GM19238 (cell line): ENCODE measurements around the gene GALM.
"Not testable (repeated sequence)": the region's sequence is repeated elsewhere in the genome, so short reads cannot be mapped to it uniquely, and the experiment has no call there.

Source experiments
- DNase-seq: peaks from one replicate; pipeline ENCODE4 v3.0.0; 2011; ENCODE audit warnings: low spot score; ENCODE audit not compliant: insufficient read length

GALM gene

GRCh38 chr2:38709567-38710194 lies 43.8 kb downstream of the GALM start:
- DNase-seq: no peak

DNA sequence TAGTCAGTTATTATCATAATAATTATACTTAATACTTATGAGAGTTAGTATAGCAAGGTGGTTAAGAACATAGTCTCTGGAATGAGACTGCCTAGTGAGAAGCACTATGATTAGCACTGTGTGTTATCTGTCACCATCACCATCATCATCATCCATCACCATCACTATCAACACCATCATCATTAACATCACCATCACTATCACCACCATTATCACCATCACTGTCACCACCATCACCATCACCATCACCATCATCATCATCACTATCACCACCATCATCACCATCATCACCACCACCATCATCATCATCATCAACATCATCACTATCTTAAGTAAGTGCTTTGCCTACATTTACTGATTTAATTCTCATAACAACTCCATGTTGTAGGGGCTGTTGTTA lies 45.6 kb downstream of the GALM start:
- DNase-seq: no peak

GRCh38 chr2:38712413-38712812 lies 46.5 kb downstream of the GALM start:
- DNase-seq: no peak

DNA sequence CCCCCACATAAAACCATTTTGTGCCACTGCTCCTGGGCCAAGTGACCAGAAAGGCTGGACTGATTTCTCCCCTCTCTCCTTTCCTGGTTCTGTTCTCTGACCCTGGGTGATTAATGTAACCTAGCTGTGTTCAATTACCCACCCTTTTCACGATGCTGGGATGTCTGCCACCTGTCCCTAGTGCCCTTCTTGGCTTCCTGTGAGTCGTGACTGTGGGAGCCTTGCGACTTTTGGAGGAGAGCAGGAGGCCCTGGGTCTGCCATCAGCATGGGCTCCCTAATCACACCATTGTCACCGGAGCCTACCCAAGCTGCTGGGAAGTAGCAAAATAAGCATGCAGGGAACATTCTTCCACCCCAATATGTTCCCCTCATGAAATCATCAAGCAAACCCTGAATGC lies 47.0 kb downstream of the GALM start:
- DNase-seq: no peak

DNA sequence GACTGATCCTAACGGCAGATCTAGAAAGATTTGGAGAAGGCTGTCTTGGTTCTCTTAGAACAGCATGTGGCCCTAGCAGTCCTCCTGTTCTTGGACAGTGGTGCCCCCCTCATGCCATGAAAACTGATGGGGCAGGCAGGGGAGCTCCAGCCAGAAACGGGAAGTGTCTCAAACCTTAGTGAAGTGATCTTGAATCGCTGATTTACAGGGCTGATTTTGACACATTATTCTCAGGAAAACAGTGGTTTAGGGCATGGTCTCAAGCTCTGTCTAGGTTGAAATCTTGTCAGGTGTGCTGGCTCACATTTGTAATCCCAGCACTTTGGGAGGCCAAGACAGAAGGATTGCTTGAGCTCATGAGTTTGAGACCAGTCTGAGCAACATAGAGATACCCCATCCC lies 47.4 kb downstream of the GALM start:
- DNase-seq: no peak

DNA sequence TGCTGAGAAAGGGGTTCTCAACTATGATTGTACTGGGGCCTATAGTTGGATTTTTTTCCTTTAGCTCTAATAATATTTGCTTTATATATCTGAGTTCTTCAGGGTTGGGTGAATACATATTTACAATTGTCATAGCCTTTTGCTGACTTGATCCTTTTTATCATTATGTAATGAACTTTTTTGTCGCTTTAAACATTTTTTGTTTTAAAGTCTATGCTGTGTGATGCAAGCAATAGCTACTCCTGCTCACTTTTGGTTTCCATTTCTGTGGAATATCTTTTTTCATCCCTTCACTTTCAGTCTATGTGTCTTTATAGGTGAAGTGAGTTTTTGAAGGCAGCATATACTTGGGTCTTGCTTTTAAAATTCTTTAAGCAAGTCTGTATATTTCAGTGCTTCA lies 49.0 kb downstream of the GALM start:
- not testable (repeated sequence) for DNase-seq

DNA sequence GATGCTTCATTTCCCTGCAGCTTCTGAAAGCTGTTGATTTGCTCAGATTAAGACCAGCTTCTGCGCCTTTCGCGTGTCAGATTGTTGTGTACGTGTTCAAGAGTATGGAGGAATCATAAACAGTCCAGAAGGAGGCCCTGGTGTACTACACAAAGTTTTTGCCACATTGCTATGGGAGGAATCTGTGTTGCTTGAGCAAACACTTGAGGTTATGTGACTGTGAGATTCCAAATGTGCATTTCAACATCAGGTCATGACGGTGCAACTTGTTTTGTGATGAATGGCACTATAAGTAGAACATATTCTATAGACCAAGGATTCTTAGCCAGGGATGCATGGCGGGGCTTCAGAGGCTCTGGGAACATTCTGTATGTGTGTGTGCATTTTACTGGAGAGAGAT lies 50.3 kb downstream of the GALM start:
- no peak for DNase-seq

- DNase-seq: no peak
Observed at GRCh38 chr2:38718601-38719000, 52.7 kb downstream of the GALM start.

- DNase-seq: no peak
Observed at GRCh38 chr2:38719706-38720105, 53.8 kb downstream of the GALM start.

DNA sequence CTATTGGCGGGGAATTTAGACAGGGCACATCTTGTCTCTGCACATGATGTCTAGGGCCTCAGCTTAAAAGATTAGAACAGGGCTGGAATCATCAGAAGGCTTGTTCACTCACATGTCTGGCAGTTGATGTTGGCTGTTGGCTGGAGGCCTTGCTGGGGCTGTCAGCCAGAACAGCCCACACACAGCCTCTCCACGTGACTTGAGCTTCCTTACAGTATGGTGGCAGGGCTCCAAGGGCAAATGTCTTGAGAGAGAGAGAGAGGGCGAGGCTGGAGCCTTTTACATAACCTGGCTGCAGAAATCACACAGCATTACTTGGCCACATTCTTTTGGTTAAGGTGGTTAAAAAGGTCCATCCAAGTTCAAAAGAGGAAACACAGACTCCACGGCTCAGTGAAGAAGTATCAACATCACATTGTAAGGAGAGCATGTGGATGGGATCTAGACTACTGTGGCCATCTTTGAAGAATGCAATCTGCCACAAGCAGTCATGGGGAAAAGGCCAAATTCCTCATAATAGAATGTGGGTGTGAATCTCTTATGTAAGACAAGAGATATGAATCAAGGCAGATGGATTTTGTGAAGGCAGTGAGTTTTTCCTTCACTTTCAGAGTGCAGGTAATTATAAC lies 54.8 kb downstream of the GALM start:
- DNase-seq: no peak

DNA sequence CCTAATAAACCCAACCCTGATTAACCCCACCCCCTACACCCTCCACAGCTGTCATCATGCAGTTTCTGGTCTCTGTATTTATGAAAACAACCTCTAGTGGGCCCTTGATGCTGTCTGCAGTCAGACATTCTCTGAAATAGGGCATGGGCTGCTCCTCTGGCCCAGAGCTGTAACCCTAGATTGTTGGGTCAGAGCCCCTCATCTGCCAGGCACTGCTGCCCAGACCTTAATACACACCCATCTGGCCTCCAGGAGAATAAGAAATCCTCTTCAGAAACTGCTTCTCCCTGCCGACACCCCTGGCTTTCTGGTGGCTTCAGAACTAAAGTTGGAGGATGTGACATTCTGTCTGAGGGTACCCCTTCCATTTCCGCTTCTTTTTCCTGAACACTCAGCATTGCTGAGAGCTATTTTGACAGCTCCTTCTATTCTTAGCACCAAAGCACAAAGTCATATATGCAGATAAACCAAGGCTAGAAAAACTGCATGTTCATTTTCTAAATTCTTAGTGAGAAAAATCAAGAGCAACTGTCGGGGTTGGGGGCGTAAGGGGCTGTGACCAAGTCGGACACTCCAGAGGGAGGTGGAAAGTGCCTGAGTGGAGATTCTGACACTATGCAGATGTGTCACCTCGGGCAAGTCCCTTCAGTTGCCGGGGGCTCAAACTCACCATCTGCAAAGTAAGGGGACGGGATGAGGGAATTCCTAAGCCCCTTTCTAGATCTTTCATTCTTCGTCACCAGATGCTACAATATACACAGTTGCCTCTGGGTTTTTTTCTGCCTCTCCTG lies 56.6 kb downstream of the GALM start:
- no peak for DNase-seq

GRCh38 chr2:38723173-38723572 lies 57.3 kb downstream of the GALM start:
- DNase-seq: no peak

DNA sequence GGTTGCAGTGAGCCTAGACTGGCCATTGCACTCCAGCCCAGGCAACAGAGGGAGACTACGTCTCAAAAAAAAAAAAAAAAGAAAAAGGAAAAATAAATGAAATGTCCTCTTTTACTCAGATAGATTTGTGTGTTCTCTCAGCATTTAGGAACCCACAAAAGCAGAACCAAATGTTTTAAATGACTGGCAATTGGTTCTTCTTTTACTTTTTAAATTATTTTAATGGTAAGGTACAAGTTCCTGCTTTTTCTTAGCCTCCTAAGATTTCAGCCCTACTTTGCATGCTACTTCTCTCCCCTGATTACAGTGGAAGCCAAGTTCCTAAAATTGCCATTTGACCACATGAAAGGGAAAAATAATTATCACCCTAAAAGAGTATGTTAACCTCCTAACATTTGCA lies 61.7 kb downstream of the GALM start:
- no peak for DNase-seq

DNA sequence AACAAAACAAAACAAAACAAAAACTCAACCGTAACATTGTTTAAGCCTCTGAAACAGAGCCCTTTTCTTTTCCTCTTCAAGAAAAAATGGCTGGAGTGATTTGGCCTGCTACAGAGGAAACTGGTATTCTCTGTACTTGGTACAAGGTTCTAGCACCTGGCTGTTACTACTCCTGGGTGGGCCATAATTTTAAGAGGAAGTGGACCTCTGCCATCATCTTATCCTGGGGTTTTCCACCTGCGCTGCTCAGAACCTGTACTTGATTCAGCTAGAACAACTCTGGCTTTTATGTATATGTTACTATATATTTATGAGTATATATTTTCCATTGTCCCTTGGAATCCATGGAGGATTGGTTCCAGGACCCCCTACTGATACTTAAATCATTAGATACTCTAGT lies 62.8 kb downstream of the GALM start:
- no peak for DNase-seq

DNA sequence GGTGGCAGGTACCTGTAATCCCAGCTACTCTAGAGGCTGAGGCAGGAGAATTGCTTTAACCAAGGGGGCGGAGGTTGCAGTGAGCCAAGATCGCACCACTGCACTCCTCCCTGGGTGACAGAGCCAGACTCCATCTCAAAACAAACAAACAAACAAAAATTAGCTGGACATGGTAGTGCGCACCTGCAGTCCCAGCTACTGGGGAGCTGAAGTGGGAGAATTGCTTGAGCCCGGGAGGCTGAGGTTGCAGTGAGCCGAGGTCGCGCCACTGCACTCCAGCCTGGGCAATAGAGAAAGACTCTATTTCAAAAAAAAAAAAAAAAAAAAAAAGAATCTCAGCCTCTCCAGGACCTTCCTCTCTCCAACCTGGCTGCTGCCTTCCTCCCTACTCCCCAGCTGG lies 65.2 kb downstream of the GALM start:
- DNase-seq: no peak

- no peak for DNase-seq
Observed at GRCh38 chr2:38731684-38732221, 65.8 kb downstream of the GALM start.

GRCh38 chr2:38733300-38733971 lies 67.5 kb downstream of the GALM start:
- DNase-seq: no peak

- DNase-seq: no peak
Observed at GRCh38 chr2:38734299-38735058, 68.6 kb downstream of the GALM start.

DNA sequence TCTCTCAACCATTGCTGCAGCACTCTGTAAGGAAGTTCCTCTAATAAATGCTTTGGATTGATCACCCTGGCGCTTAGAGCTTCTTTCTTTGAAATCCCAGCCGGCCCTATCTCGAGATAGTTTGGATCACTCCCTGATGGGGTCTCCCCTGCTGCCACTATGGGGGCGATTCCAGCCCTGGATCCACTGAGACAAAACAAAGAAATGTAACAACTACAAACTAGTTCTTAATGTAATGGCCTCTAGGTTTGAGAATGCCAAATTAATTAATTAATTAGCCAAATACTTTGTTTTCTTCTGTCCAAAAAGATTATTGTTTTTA lies 70.0 kb downstream of the GALM start:
- DNase-seq: no peak

- DNase-seq: not testable (repeated sequence)
Observed at GRCh38 chr2:38737000-38737698, 71.2 kb downstream of the GALM start.

GRCh38 chr2:38737925-38738324 lies 72.0 kb downstream of the GALM start:
- no peak for DNase-seq
